Natural killer cell (primary cell): ENCODE data around the gene GPX4. TPM values are rescaled to one million over a fixed set of nuclear protein-coding genes. Genes with fewer than 3 reads are reported as not detected.

Source experiments
- ATAC-seq, 3 donors: fragments of 150-1000 bp in 2 of 3; fragments of 200-7000 bp in 1 of 3; cut with Tn5 transposase; 1 replicate in 1 of 3; 2 replicates in 2 of 3; pipeline ENCODE4 v1.10.0; 2021; ENCODE audit warnings: mild to moderate bottlenecking in 2 of 3, moderate library complexity in 2 of 3
- DNase-seq, 2 donors: peaks; one replicate each; pipeline versions ENCODE4 v3.0.0 to v3.0.0-alpha.2; 2013 to 2021; ENCODE audit warnings: mixed read lengths in 1 of 2
- H3K27ac ChIP-seq: one replicate; pipeline ENCODE4 v1.5.1; 2013; ENCODE audit warnings: mild to moderate bottlenecking, low read length
- H3K27me3 ChIP-seq: one replicate; pipeline ENCODE4 v1.6.1; 2013; ENCODE audit warnings: low read length; ENCODE audit not compliant: control insufficient read depth, insufficient read depth
- H3K36me3 ChIP-seq: one replicate; pipeline ENCODE4 v1.6.1; 2013; ENCODE audit warnings: low read length; ENCODE audit not compliant: control insufficient read depth, insufficient read depth
- H3K4me1 ChIP-seq: one replicate; pipeline ENCODE4 v1.6.1; 2013; ENCODE audit warnings: low read length; ENCODE audit not compliant: control insufficient read depth, insufficient read depth
- H3K4me3 ChIP-seq: one replicate; pipeline ENCODE4 v1.5.1; 2013; ENCODE audit warnings: low read length
- H3K9me3 ChIP-seq: one replicate; pipeline ENCODE4 v1.6.1; 2013; ENCODE audit warnings: low read length; ENCODE audit not compliant: control insufficient read depth, insufficient read depth
- H3K27ac Mint-ChIP-seq, 2 donors: one replicate each; pipeline ENCODE4 v1.8.0; 2022; ENCODE audit warnings: mild to moderate bottlenecking in 2 of 2, mixed read lengths in 2 of 2, moderate library complexity in 1 of 2
- H3K27me3 Mint-ChIP-seq, 2 donors: one replicate each; pipeline ENCODE4 v1.8.0; 2022; ENCODE audit warnings: low read depth in 2 of 2, mixed read lengths in 2 of 2
- H3K36me3 Mint-ChIP-seq: one replicate; pipeline ENCODE4 v1.8.0; 2022; ENCODE audit warnings: mixed read lengths
- H3K4me1 Mint-ChIP-seq, 2 donors: one replicate each; pipeline ENCODE4 v1.8.0; 2022; ENCODE audit warnings: mixed read lengths in 2 of 2
- H3K4me3 Mint-ChIP-seq: one replicate; pipeline ENCODE4 v1.8.0; 2022; ENCODE audit warnings: mild to moderate bottlenecking, moderate library complexity, mixed read lengths
- H3K9me3 Mint-ChIP-seq, 2 donors: one replicate each; pipeline ENCODE4 v1.8.0; 2022; ENCODE audit warnings: mixed read lengths in 2 of 2
- WGBS: methylation state at CpG from one replicate; pipeline ENCODE4 v1.1.7; 2013; ENCODE audit warnings: missing lambda C conversion rate; ENCODE audit not compliant: insufficient coverage; 5-methylcytosine and 5-hydroxymethylcytosine counted together
- intact Hi-C: fragments of 100-400 bp; cut with micrococcal nuclease; formaldehyde crosslinking; loops from one replicate; pipeline ENCODE4 v1.14.2; 2022
- total RNA-seq, 4 donors: library from RNA; stranded (reverse); fragments of 120-200 nt in 1 of 4; gene quantifications; one replicate each; pipeline versions ENCODE4 v1.2.3 to v1.2.4, GENCODE V29; 2013 to 2022
- TF ChIP-seq, protein P1 (sequence below): fragments of 200-600 bp; IDR thresholded peaks from one replicate; pipeline ENCODE4 v1.8.0; 2022; ENCODE audit warnings: antibody characterized with exemption

GPX4 gene
- total RNA-seq, 3 donors from 2014 or later (not counting 1 experiment from before 2014, with no cell fraction given), result 108 to 126 (median 121) TPM

DNA sequence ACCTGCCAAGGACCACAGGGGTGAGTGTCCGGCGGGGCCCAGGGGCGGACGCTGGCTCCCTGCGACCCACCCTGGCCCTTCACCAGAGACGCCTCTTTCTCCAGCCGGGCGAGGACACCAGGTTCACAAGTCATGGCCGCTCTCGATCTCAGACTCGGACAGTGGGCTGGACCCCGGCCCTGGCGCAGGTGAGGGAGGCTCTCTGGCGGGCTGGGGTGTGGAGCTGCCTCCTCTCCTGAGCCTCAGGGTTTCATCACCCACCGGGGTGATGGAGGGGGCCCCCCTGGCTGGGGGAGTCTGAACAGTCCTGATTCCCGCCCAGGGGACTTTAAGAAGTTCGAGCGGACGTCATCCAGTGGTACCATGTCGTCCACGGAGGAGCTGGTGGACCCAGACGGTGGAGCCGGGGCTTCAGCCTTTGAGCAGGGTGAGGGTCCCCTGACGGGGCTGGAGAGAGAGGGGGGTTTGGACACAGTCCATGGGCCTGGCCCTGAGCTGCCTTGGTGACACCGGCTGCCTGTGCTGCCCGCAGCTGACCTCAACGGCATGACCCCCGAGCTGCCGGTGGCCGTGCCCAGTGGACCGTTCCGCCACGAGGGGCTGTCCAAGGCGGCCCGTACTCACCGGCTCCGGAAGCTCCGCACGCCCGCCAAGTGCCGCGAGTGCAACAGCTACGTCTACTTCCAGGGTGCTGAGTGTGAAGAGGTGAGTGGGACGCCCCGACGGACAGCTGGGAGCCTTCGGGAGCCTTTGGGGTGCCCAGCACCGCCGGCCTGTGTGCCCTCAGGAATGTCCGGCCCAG is 23.2 kb upstream of the GPX4 start:
- no peaks in the 10 kb centered on the region for H3K27me3 Mint-ChIP-seq
- DNase-seq, result peak in 1 of 2 donors; percentile 38
- 96% methylated on average over 50 of the region's 50 CpGs for WGBS
- intact Hi-C loops, result no loop called here
- Histone ChIP-seq H3K27me3 (no peaks in the 10 kb centered on the region), H3K9me3 (no peaks in the 10 kb centered on the region), H3K4me3 (no peak overlapping the region), H3K36me3 (peaks cover 80% of the 10 kb centered on the region), H3K27ac (no peak overlapping the region), H3K4me1 (peaks cover 72% of the 10 kb centered on the region)
- H3K27ac Mint-ChIP-seq, result peak overlapping the region in 1 of 2 donors; percentile 57
- peaks cover 5% of the 10 kb centered on the region for H3K36me3 Mint-ChIP-seq
- H3K4me1 Mint-ChIP-seq, result peaks cover 18 to 25% of the 10 kb centered on the region in 2 donors
- TF ChIP-seq, protein P1, sequence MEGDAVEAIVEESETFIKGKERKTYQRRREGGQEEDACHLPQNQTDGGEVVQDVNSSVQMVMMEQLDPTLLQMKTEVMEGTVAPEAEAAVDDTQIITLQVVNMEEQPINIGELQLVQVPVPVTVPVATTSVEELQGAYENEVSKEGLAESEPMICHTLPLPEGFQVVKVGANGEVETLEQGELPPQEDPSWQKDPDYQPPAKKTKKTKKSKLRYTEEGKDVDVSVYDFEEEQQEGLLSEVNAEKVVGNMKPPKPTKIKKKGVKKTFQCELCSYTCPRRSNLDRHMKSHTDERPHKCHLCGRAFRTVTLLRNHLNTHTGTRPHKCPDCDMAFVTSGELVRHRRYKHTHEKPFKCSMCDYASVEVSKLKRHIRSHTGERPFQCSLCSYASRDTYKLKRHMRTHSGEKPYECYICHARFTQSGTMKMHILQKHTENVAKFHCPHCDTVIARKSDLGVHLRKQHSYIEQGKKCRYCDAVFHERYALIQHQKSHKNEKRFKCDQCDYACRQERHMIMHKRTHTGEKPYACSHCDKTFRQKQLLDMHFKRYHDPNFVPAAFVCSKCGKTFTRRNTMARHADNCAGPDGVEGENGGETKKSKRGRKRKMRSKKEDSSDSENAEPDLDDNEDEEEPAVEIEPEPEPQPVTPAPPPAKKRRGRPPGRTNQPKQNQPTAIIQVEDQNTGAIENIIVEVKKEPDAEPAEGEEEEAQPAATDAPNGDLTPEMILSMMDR, result no peak
- no peak overlapping the region for H3K4me3 Mint-ChIP-seq
- no peaks in the 10 kb centered on the region for H3K9me3 Mint-ChIP-seq
- ATAC-seq, result no peak

DNA sequence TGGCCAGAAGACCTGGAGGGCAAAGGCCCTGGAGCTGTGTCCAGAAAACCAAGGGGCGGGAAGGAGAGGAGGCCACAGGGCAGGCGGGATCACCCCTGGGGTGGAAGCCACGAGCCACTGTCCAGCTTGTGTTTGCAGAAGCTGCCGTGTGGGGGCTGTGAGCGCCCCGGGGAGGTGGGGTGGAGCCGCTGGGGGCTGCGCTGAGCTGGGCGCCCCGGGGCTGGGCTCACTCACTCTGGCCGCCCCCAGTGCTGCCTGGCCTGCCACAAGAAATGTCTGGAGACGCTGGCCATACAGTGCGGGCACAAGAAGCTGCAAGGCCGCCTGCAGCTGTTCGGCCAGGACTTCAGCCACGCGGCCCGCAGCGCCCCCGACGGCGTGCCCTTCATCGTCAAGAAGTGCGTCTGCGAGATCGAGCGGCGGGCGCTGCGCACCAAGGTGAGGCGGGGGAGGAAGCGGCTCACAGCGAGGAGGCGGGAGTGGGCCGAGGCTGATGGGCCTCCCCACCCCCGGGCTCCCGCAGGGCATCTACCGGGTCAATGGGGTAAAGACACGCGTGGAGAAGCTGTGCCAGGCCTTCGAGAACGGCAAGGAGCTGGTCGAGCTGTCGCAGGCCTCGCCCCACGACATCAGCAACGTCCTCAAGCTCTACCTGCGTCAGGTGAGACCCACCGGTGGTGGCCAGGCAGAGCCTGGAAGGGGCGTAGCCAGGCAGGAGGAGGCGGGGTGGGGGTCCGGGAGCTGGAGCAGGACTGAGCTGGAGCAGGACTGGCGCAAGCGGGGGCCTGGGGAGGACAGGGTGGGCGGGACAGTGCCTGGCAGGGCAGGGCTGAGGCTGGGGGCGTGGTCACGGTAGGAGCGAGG is 22.3 kb upstream of the GPX4 start:
- H3K27me3 ChIP-seq, result no peaks in the 10 kb centered on the region
- intact Hi-C loops, result no loop called here
- Mint-ChIP-seq H3K27me3 (no peaks in the 10 kb centered on the region), H3K27ac (peak overlapping the region in 1 of 2 donors; percentile 57), H3K9me3 (no peaks in the 10 kb centered on the region), H3K4me3 (no peak overlapping the region), H3K36me3 (no peaks in the 10 kb centered on the region), H3K4me1 (peaks cover 12 to 20% of the 10 kb centered on the region in 2 donors)
- TF ChIP-seq, protein P1, result no peak
- ATAC-seq, result no peak
- peaks cover 82% of the 10 kb centered on the region for H3K36me3 ChIP-seq
- DNase-seq, result peak in 1 of 2 donors; percentile 23
- WGBS, result 96% methylated on average over 58 of the region's 58 CpGs
- no peak overlapping the region for H3K27ac ChIP-seq
- peaks cover 69% of the 10 kb centered on the region for H3K4me1 ChIP-seq
- H3K9me3 ChIP-seq, result no peaks in the 10 kb centered on the region
- H3K4me3 ChIP-seq, result no peak overlapping the region

DNA sequence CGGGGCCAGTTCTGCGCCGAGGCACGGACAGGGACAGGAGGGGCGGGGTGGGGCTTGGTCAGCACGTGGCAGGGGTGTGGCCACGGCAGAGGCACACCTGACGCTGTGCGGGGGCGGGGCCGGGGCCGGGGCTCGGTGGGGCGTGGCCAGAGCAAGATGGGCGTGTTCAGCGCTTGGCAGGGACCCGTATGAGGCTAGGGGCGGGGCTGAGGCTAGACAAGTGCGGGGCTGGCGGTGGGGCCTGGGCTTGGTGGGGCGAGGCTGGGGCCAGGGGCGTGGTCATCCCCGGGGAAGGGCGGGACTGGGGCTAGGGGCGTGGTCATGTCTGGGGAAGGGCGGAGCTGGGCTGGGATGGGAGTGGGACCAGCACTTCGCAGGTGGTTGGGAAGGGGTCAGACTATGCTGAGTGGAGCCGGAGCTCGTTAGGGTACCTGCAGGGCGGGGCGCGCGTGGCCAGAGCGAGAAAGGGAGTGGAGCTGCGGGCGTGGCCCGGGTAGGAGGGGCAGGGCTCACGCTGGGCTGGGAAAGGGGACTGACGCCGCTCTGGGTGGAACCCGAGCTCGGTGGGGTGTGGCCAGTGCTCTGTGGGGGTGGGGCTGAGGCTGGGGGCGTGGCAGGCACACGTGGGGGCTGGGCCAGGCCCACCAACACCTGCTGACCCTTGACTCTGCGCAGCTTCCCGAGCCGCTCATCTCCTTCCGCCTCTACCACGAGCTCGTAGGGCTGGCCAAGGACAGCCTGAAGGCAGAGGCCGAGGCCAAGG is 21.4 kb upstream of the GPX4 start:
- TF ChIP-seq, protein P1, result no peak
- intact Hi-C loops, result no loop called here
- no peak overlapping the region for H3K4me3 Mint-ChIP-seq
- Histone ChIP-seq H3K4me3 (no peak overlapping the region), H3K4me1 (peaks cover 69% of the 10 kb centered on the region), H3K27ac (peak overlapping the region; percentile 8), H3K27me3 (no peaks in the 10 kb centered on the region), H3K9me3 (no peaks in the 10 kb centered on the region), H3K36me3 (peaks cover 87% of the 10 kb centered on the region)
- H3K27ac Mint-ChIP-seq, result no peak overlapping the region
- H3K4me1 Mint-ChIP-seq, result peaks cover 6 to 14% of the 10 kb centered on the region in 2 donors
- no peaks in the 10 kb centered on the region for H3K9me3 Mint-ChIP-seq
- ATAC-seq (peak; percentile 41 to 67 (median 43)), DNase-seq (peak in 1 of 2 donors; percentile 93)
- no peaks in the 10 kb centered on the region for H3K36me3 Mint-ChIP-seq
- no peaks in the 10 kb centered on the region for H3K27me3 Mint-ChIP-seq
- 76% methylated on average over 51 of the region's 51 CpGs for WGBS
